K562 (cell line): ENCODE data around the gene BROX. TPM values are rescaled to one million over a fixed set of nuclear protein-coding genes. Genes with fewer than 3 reads are reported as not detected.

Experiments
- ATAC-seq: fragments of 200-7000 bp; cut with Tn5 transposase; 3 replicates; pipeline ENCODE4 v1.9.1; 2020; ENCODE audit warnings: moderate library complexity
- BruUV-seq: library from RNA; stranded (reverse); fragments of 400-500 nt; replicated peaks from 2 replicates; lab custom pipeline; 2021; lab: Mats Ljungman, UMichigan
- CTCF ChIA-PET: fragments of 300-600 bp; formaldehyde crosslinking; extraction: SDS; loops from one replicate; lab custom pipeline; 2021; ENCODE audit warnings: low intra/inter-chr PET ratio; lab: Yijun Ruan, JAX
- POLR2A ChIA-PET: fragments of 300-600, 350-650 bp; sonication (Branson Sonifier 250); formaldehyde crosslinking; extraction: SDS; loops from one replicate; lab custom pipeline; 2021; ENCODE audit warnings: antibody characterized with exemption, inconsistent platforms; lab: Yijun Ruan, JAX
- DNase-seq, 4 experiments: peaks; one replicate each; pipeline versions ENCODE4 v3.0.0 to v3.0.0-alpha.2; 2011 to 2018; ENCODE audit warnings: low spot score in 3 of 4, mixed read lengths in 3 of 4; ENCODE audit errors: extremely low read depth in 1 of 4
- FAIRE-seq: peaks from 2 replicates; lab custom pipeline; 2011; peaks lifted over from hg19 to GRCh38; lab: Jason Lieb, UNC
- H2AFZ ChIP-seq: 2 replicates; pipeline ENCODE4 v1.6.0; 2011; ENCODE audit warnings: low read depth, low read length, control low read depth, inconsistent platforms
- H3K27ac ChIP-seq: fragments of 200-600 bp; 3 replicates; pipeline ENCODE4 v1.8.0; 2011; ENCODE audit warnings: low read depth, mild to moderate bottlenecking, control low read depth, inconsistent platforms, low read length, moderate library complexity, mixed read lengths; ENCODE audit errors: extremely low read depth
- H3K27me3 ChIP-seq, 2 experiments: fragments of 300-600 bp in 1 of 2; 2 replicates in 1 of 2; 3 replicates in 1 of 2; pipeline versions ENCODE4 v1.6.0 to v1.8.0; 2011; ENCODE audit warnings: inconsistent platforms in 2 of 2, low read length in 2 of 2, mild to moderate bottlenecking in 1 of 2, mixed read lengths in 1 of 2, moderate library complexity in 1 of 2; ENCODE audit not compliant: control insufficient read depth in 2 of 2, insufficient read depth in 2 of 2
- H3K36me3 ChIP-seq: fragments of 300-600 bp; 3 replicates; pipeline ENCODE4 v1.8.0; 2011; ENCODE audit warnings: mild to moderate bottlenecking, low read length, inconsistent platforms; ENCODE audit not compliant: control insufficient read depth, insufficient read depth
- H3K4me1 ChIP-seq, 2 experiments: fragments of 200-600 bp in 1 of 2; replicated peaks in 1 of 2; 2 replicates in 1 of 2; 3 replicates in 1 of 2; pipeline versions ENCODE4 v1.5.1 to v1.8.0; 2011; ENCODE audit warnings: inconsistent platforms in 2 of 2, low read length in 2 of 2, mild to moderate bottlenecking in 1 of 2, mixed read lengths in 1 of 2, moderate library complexity in 1 of 2; ENCODE audit not compliant: control insufficient read depth in 2 of 2, insufficient read depth in 2 of 2
- H3K4me2 ChIP-seq: 2 replicates; pipeline ENCODE4 v1.6.1; 2011; ENCODE audit warnings: low read length, control low read depth, inconsistent platforms, mixed read lengths; ENCODE audit not compliant: insufficient read depth
- H3K4me3 ChIP-seq: fragments of 200-600 bp; sonication (generic), shearing (Covaris generic); 2 replicates; pipeline ENCODE4 v1.5.1; 2016; ENCODE audit warnings: control low read depth, inconsistent platforms
- H3K79me2 ChIP-seq: fragments of 200-600 bp; 3 replicates; pipeline ENCODE4 v1.8.0; 2011; ENCODE audit warnings: low read length, inconsistent platforms; ENCODE audit not compliant: control insufficient read depth, insufficient read depth
- H3K9ac ChIP-seq, 2 experiments: 2 replicates each; pipeline versions ENCODE4 v1.6.0 to v1.6.1; 2011; ENCODE audit warnings: low read depth in 2 of 2, low read length in 2 of 2, control low read depth in 1 of 2, inconsistent platforms in 1 of 2, mild to moderate bottlenecking in 1 of 2, mixed read lengths in 1 of 2; ENCODE audit not compliant: insufficient read depth in 1 of 2
- H3K9me1 ChIP-seq: one replicate; pipeline ENCODE4 v1.6.0; 2011; ENCODE audit warnings: inconsistent platforms, mild to moderate bottlenecking, low read length, moderate library complexity; ENCODE audit not compliant: control insufficient read depth, insufficient read depth
- H3K9me3 ChIP-seq: replicated peaks from 2 replicates; pipeline ENCODE4 v1.5.1; 2011; ENCODE audit warnings: low read depth, low read length, inconsistent platforms; ENCODE audit not compliant: control insufficient read depth, insufficient read depth
- H4K20me1 ChIP-seq: replicated peaks from 2 replicates; pipeline ENCODE4 v1.6.1; 2011; ENCODE audit warnings: low read length, inconsistent platforms, mixed read lengths; ENCODE audit not compliant: control insufficient read depth, insufficient read depth
- CHD2 ChIP-seq: IDR thresholded peaks from 2 replicates; pipeline ENCODE4 v1.6.1; 2011; ENCODE audit warnings: low read depth, low read length
- KDM4B ChIP-seq, 2 experiments: fragments of 450-650 bp in 1 of 2; sonication (generic) in 1 of 2; IDR thresholded peaks; 2 replicates each; pipeline ENCODE4 v1.6.1; 2016 to 2017; ENCODE audit warnings: borderline replicate concordance in 2 of 2, antibody characterized with exemption in 1 of 2, low read depth in 1 of 2, mild to moderate bottlenecking in 1 of 2
- NFE2 ChIP-seq: IDR thresholded peaks from 2 replicates; pipeline ENCODE4 v1.6.1; 2014; ENCODE audit warnings: antibody characterized with exemption, low read depth
- NR2C2 ChIP-seq, 2 experiments: fragments of 200-800 bp in 1 of 2; sonication (Bioruptor generic) in 1 of 2; sonication (generic) in 1 of 2; formaldehyde crosslinking in 1 of 2; IDR thresholded peaks; 2 replicates each; pipeline versions ENCODE4 v1.6.1 to v1.8.0; 2016 to 2022; ENCODE audit warnings: mild to moderate bottlenecking in 1 of 2, missing compliant biosample characterization in 1 of 2, missing genetic modification characterization in 1 of 2, missing genetic modification reagents in 1 of 2
- RCOR1 ChIP-seq, 2 experiments: IDR thresholded peaks; 2 replicates each; pipeline ENCODE4 v1.6.1; 2012; ENCODE audit warnings: low read depth in 2 of 2, low read length in 2 of 2, borderline replicate concordance in 1 of 2, improper control_type of control experiment in 1 of 2
- ZNF384 ChIP-seq: IDR thresholded peaks from 2 replicates; pipeline ENCODE4 v1.6.1; 2012; ENCODE audit warnings: low read depth, low read length, improper control_type of control experiment
- WGBS: fragments of 100-300 bp; shearing (Covaris generic); methylation state at CpG from one replicate; pipeline ENCODE4 v1.1.6; 2016; ENCODE audit warnings: low coverage, mixed read lengths; ENCODE audit not compliant: insufficient coverage; ENCODE audit errors: missing lambda C conversion rate; 5-methylcytosine and 5-hydroxymethylcytosine counted together
- in situ Hi-C: fragments of 300-500 bp; cut with MboI; formaldehyde crosslinking; loops from 4 replicates; pipeline ENCODE4 v1.15.0; 2018; ENCODE audit warnings: inconsistent platforms, mixed read lengths
- intact Hi-C: fragments of 100-400 bp; cut with micrococcal nuclease; formaldehyde crosslinking; loops from 2 replicates; pipeline ENCODE4 v1.14.2; 2022
- polyA plus RNA-seq, 8 experiments: library from polyadenylated mRNA; depleted of rRNA in 4 of 8; stranded (reverse) in 5 of 8; unstranded in 3 of 8; fragments of >200 nt; fragmentation: Nextera tagmentation in 2 of 8; fragmentation: Illumina TruSeq in 1 of 8; extraction: Ambion mirVana in 2 of 8; extraction: Trizol in 1 of 8; gene quantifications; 2 replicates each; pipeline versions ENCODE4 v1.2.1 to v1.2.3, GENCODE V29; 2011 to 2014; ENCODE audit warnings: inconsistent platforms in 1 of 8, missing spikeins in 1 of 8
- total RNA-seq, 7 experiments: library from RNA; depleted of rRNA in 6 of 7; stranded (reverse); fragments of >200 nt in 6 of 7; fragmentation: Illumina TruSeq in 2 of 7; extraction: Trizol in 2 of 7; gene quantifications; 2 replicates each; pipeline versions ENCODE4 v1.2.1 to v1.2.3, GENCODE V29; 2011 to 2021; ENCODE audit warnings: low replicate concordance in 1 of 7
- TF ChIP-seq, protein P1 (sequence below): sonication (generic); formaldehyde crosslinking; IDR thresholded peaks from 2 replicates; pipeline ENCODE4 v1.8.1; 2022; ENCODE audit warnings: missing genetic modification reagents
- TF ChIP-seq, protein P2 (sequence below): sonication (generic); formaldehyde crosslinking; IDR thresholded peaks from 2 replicates; pipeline ENCODE4 v1.8.0; 2022; ENCODE audit warnings: mild to moderate bottlenecking, low read depth, missing genetic modification reagents
- TF ChIP-seq, protein P3 (sequence below), 2 experiments: IDR thresholded peaks in 1 of 2; conservative IDR thresholded peaks in 1 of 2; 2 replicates each; pipeline ENCODE4 v1.6.1; 2016; ENCODE audit warnings: low read depth in 2 of 2, mild to moderate bottlenecking in 1 of 2, missing compliant biosample characterization in 1 of 2, missing genetic modification characterization in 1 of 2, moderate library complexity in 1 of 2
- TF ChIP-seq, protein P4 (sequence below), 3 experiments: fragments of 200-800 bp in 1 of 3; fragments of 250-450 bp in 1 of 3; fragments of 450-650 bp in 1 of 3; sonication (Bioruptor Pico) in 1 of 3; sonication (Bioruptor generic) in 1 of 3; formaldehyde crosslinking in 1 of 3; IDR thresholded peaks; 2 replicates each; pipeline versions ENCODE4 v1.6.1 to v1.8.0; 2016 to 2022; ENCODE audit warnings: mild to moderate bottlenecking in 2 of 3, missing genetic modification characterization in 2 of 3, missing compliant biosample characterization in 1 of 3, moderate library complexity in 1 of 3

Gene BROX
- total and polyA plus RNA-seq, 9 of the 15 experiments (the other 6 are each of a cell fraction or from before 2014, with no cell fraction given), result 9.4 to 153 (median 45.1) TPM

DNA sequence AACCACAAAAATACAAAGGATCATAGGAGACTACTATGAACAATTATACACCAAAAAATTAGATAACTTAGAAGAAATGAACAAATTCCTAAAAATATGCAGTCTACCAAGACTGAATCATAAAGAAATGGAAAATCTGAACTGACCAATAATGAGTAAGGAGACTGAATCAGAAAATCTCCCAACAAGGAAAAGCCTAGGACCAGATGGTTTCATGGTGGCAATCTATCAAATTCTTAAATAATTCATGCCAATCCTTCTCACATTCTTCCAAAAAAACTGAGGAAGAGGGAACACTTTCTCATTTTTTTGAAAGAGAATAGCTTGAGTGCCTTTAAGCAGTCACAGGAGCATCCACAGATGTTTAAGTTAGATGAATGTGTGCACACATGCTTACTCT lies 70.7 kb downstream of the BROX start (continued):
- TF ChIP-seq, protein P1, sequence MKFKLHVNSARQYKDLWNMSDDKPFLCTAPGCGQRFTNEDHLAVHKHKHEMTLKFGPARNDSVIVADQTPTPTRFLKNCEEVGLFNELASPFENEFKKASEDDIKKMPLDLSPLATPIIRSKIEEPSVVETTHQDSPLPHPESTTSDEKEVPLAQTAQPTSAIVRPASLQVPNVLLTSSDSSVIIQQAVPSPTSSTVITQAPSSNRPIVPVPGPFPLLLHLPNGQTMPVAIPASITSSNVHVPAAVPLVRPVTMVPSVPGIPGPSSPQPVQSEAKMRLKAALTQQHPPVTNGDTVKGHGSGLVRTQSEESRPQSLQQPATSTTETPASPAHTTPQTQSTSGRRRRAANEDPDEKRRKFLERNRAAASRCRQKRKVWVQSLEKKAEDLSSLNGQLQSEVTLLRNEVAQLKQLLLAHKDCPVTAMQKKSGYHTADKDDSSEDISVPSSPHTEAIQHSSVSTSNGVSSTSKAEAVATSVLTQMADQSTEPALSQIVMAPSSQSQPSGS (CRISPR knock-in tag), result no peak
- TF ChIP-seq, protein P2, sequence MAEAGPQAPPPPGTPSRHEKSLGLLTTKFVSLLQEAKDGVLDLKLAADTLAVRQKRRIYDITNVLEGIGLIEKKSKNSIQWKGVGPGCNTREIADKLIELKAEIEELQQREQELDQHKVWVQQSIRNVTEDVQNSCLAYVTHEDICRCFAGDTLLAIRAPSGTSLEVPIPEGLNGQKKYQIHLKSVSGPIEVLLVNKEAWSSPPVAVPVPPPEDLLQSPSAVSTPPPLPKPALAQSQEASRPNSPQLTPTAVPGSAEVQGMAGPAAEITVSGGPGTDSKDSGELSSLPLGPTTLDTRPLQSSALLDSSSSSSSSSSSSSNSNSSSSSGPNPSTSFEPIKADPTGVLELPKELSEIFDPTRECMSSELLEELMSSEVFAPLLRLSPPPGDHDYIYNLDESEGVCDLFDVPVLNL (CRISPR knock-in tag), result no peak
- TF ChIP-seq NFE2, result no peak
- TF ChIP-seq KDM4B (IDR thresholded peaks at IDR 0.05; ENCODE audit: borderline replicate concordance in 2 of 2, low read depth in 1 of 2), result no peak

DNA sequence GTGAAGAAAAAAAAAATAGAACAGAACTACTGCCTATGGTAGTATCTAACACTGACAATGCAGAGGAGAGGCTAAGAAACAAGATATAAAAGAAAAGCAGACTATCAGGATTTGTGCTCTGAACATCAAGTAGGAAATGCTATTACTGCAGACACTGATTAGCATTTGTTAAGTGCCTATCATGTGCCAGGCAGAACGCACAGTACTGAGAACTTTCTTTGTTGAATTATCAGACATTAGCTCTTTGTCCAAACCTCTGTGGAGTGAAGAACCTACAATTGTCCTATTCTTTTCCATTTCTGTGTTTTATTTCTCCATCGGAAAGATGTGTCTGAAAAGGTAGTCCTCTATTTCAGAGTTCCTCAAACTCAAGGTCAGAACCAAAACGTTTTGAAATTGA lies 72.0 kb downstream of the BROX start:
- intact Hi-C loops, result no loop called here
- ATAC-seq (no peak), DNase-seq (no peak), FAIRE-seq (no peak)
- Histone ChIP-seq H3K4me3 (no peak overlapping the region), H3K27ac (no peak overlapping the region), H3K79me2 (no peaks in the 10 kb centered on the region), H3K27me3 (no peaks in the 10 kb centered on the region), H3K4me1 (no peaks in the 10 kb centered on the region), H2AFZ (no peak overlapping the region), H3K9ac (no peak overlapping the region), H3K36me3 (no peaks in the 10 kb centered on the region), H4K20me1 (no peaks in the 10 kb centered on the region), H3K9me1 (no peaks in the 10 kb centered on the region), H3K9me3 (no peaks in the 10 kb centered on the region), H3K4me2 (no peak overlapping the region)
- in situ Hi-C loops, result loop anchor here (25.0 kb wide), 1 partner anchor 878 kb away; the partner anchor contains the start of gene CAPN8
- 0% methylated on average over 3 of the region's 3 CpGs for WGBS
- BruUV-seq, result no TSS peak
- POLR2A ChIA-PET, result interaction anchor here (0.7 kb wide), 1 partner anchor 276 kb away, joined by 3 read pairs; no protein-coding TSS in a partner anchor
- CTCF ChIA-PET, result no interaction called here
- TF ChIP-seq, protein P3, sequence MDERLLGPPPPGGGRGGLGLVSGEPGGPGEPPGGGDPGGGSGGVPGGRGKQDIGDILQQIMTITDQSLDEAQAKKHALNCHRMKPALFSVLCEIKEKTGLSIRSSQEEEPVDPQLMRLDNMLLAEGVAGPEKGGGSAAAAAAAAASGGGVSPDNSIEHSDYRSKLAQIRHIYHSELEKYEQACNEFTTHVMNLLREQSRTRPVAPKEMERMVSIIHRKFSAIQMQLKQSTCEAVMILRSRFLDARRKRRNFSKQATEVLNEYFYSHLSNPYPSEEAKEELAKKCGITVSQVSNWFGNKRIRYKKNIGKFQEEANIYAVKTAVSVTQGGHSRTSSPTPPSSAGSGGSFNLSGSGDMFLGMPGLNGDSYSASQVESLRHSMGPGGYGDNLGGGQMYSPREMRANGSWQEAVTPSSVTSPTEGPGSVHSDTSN (CRISPR knock-in tag; IDR thresholded peaks at IDR 0.05; ENCODE audit: low read depth), result no peak
- TF ChIP-seq, protein P3 (tag; conservative IDR thresholded peaks at IDR 0.05; ENCODE audit: low read depth), result no peak
- TF ChIP-seq CHD2, result no peak
- TF ChIP-seq ZNF384, result no peak
- no peak for TF ChIP-seq NR2C2 (CRISPR knock-in tag; IDR thresholded peaks at IDR 0.05)
- TF ChIP-seq NR2C2 (tag; IDR thresholded peaks at IDR 0.05), result no peak
- TF ChIP-seq, protein P4, sequence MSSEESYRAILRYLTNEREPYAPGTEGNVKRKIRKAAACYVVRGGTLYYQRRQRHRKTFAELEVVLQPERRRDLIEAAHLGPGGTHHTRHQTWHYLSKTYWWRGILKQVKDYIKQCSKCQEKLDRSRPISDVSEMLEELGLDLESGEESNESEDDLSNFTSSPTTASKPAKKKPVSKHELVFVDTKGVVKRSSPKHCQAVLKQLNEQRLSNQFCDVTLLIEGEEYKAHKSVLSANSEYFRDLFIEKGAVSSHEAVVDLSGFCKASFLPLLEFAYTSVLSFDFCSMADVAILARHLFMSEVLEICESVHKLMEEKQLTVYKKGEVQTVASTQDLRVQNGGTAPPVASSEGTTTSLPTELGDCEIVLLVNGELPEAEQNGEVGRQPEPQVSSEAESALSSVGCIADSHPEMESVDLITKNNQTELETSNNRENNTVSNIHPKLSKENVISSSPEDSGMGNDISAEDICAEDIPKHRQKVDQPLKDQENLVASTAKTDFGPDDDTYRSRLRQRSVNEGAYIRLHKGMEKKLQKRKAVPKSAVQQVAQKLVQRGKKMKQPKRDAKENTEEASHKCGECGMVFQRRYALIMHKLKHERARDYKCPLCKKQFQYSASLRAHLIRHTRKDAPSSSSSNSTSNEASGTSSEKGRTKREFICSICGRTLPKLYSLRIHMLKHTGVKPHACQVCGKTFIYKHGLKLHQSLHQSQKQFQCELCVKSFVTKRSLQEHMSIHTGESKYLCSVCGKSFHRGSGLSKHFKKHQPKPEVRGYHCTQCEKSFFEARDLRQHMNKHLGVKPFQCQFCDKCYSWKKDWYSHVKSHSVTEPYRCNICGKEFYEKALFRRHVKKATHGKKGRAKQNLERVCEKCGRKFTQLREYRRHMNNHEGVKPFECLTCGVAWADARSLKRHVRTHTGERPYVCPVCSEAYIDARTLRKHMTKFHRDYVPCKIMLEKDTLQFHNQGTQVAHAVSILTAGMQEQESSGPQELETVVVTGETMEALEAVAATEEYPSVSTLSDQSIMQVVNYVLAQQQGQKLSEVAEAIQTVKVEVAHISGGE (CRISPR knock-in tag; IDR thresholded peaks at IDR 0.05), result no peak
- no peak for TF ChIP-seq RCOR1 (IDR thresholded peaks at IDR 0.05; ENCODE audit: borderline replicate concordance in 1 of 2, low read depth in 2 of 2, low read length in 2 of 2)
